Measurements from ENCODE around the gene PPP1R15A.

DNA sequence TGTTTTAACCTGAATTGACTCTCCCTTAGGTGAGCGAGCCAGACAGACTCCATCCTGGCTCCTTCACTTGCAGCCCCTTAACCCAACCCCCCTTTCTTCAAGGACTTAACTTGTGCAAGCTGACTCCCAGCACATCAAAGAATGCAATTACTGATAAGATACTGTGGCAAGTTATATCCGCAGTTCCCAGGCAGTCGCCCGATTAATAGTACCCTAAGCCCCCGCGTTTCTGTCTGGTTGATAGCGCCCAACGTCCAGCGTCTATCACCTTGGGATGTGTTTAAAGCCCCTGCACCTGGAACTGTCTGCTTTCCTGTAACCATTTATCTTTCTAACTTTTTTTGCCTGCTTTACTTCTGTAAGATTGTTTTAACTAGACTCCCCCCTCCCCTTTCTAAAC lies 42.1 kb upstream of the PPP1R15A start:
- TF ChIP-seq, protein P1, sequence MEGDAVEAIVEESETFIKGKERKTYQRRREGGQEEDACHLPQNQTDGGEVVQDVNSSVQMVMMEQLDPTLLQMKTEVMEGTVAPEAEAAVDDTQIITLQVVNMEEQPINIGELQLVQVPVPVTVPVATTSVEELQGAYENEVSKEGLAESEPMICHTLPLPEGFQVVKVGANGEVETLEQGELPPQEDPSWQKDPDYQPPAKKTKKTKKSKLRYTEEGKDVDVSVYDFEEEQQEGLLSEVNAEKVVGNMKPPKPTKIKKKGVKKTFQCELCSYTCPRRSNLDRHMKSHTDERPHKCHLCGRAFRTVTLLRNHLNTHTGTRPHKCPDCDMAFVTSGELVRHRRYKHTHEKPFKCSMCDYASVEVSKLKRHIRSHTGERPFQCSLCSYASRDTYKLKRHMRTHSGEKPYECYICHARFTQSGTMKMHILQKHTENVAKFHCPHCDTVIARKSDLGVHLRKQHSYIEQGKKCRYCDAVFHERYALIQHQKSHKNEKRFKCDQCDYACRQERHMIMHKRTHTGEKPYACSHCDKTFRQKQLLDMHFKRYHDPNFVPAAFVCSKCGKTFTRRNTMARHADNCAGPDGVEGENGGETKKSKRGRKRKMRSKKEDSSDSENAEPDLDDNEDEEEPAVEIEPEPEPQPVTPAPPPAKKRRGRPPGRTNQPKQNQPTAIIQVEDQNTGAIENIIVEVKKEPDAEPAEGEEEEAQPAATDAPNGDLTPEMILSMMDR (IDR thresholded peaks at IDR 0.05), result no peak
- no peak for TF ChIP-seq POLR2A (IDR thresholded peaks at IDR 0.05)

Data from right lobe of liver (tissue), 4 donors.